Astrocyte (in vitro differentiated cells and primary cell): ENCODE results near the gene TSGA10.

Experiments
- EZH2 ChIP-seq: IDR thresholded peaks from 2 replicates; pipeline ENCODE4 v1.6.1; 2012; ENCODE audit warnings: mild to moderate bottlenecking, low read length, inconsistent platforms; ENCODE audit not compliant: insufficient read depth
- TF ChIP-seq, protein P1 (sequence below): IDR thresholded peaks from 2 replicates; pipeline ENCODE4 v1.5.1; 2011; ENCODE audit warnings: low read depth, mild to moderate bottlenecking, inconsistent platforms, low read length, moderate library complexity; ENCODE audit not compliant: insufficient read depth

DNA sequence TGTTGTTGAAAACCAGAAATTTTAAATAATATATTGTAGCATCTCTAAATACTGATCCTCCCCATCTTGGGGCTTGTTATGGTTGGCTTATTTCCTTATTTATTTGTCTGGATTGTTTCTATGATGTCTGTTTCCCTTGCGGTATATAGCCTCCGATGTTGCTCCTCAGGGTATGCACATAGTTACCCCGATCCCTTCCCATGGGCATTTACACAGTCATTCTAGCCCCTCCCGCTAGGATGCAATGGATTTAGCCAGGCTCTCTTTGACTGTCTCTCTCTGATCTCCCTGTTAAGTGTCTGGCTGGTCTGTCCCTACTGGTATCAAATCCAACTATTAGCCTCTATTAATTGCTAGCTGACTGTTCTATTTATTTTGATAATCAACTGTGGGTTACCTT, 126.9 kb downstream of the TSGA10 start:
- TF ChIP-seq, protein P1, sequence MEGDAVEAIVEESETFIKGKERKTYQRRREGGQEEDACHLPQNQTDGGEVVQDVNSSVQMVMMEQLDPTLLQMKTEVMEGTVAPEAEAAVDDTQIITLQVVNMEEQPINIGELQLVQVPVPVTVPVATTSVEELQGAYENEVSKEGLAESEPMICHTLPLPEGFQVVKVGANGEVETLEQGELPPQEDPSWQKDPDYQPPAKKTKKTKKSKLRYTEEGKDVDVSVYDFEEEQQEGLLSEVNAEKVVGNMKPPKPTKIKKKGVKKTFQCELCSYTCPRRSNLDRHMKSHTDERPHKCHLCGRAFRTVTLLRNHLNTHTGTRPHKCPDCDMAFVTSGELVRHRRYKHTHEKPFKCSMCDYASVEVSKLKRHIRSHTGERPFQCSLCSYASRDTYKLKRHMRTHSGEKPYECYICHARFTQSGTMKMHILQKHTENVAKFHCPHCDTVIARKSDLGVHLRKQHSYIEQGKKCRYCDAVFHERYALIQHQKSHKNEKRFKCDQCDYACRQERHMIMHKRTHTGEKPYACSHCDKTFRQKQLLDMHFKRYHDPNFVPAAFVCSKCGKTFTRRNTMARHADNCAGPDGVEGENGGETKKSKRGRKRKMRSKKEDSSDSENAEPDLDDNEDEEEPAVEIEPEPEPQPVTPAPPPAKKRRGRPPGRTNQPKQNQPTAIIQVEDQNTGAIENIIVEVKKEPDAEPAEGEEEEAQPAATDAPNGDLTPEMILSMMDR: no peak
- TF ChIP-seq EZH2: no peak
